ENCODE measurements around the gene METTL27.
A peak's percentile ranks its signal among the peaks of the same experiment; 100 is the strongest.
"Not testable (repeated sequence)": the region's sequence is repeated elsewhere in the genome, so short reads cannot be mapped to it uniquely, and the experiment has no call there.

METTL27 gene

DNA sequence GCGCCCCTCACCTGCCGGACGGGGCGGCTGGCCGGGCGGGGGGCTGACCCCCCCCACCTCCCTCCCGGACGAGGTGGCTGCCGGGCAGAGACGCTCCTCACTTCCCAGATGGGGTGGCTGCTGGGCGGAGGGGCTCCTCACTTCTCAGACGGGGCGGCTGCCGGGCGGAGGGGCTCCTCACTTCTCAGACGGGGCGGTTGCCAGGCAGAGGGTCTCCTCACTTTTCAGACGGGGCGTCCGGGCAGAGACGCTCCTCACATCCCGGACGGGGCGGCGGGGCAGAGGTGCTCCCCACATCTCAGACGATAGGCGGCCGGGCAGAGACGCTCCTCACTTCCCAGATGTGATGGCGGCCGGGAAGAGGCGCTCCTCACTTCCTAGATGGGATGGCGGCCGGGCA is 45.1 kb downstream of the METTL27 start:
- DNase-seq; H2BK120ac ChIP-seq (ENCODE audit: insufficient read depth, low read length, poor library complexity); H4K8ac ChIP-seq (ENCODE audit: low read depth, low read length); H3K27me3 ChIP-seq (ENCODE audit: insufficient read depth, low read length); H3K4ac ChIP-seq (ENCODE audit: low read depth, low read length); H3K14ac ChIP-seq (ENCODE audit: low read length); H4K91ac ChIP-seq (ENCODE audit: low read depth, low read length); H2BK5ac ChIP-seq (ENCODE audit: low read depth, low read length, poor library complexity); H3K18ac ChIP-seq (ENCODE audit: low read length); H3K4me2 ChIP-seq (ENCODE audit: low read length); H3K4me3 ChIP-seq (ENCODE audit: low read depth, low read length); H3K36me3 ChIP-seq (ENCODE audit: control insufficient read depth in 1 of 2, insufficient read depth in 2 of 2, low read length in 2 of 2); H3K79me2 ChIP-seq (ENCODE audit: control insufficient read depth, insufficient read depth, low read length, poor library complexity); H3K9me3 ChIP-seq (ENCODE audit: insufficient read depth, low read depth, low read length); H4K12ac ChIP-seq (ENCODE audit: low read depth, low read length); H2AFZ ChIP-seq (ENCODE audit: insufficient read depth, low read length, poor library complexity); H3K79me1 ChIP-seq (ENCODE audit: low read length); H3K27ac ChIP-seq (ENCODE audit: low read depth, low read length); H3K23ac ChIP-seq (ENCODE audit: low read length); H3K9ac ChIP-seq (ENCODE audit: low read length); H2BK12ac ChIP-seq (ENCODE audit: low read length); H2AK5ac ChIP-seq (ENCODE audit: low read length): not testable (repeated sequence)
- peaks cover 4 to 13% of the 10 kb centered on the region in 2 experiments for H3K4me1 ChIP-seq (ENCODE audit: control insufficient read depth in 1 of 2, insufficient read depth in 2 of 2, low read length in 2 of 2)
- no CpG with 5 or more reads among the region's 34 CpGs for WGBS (ENCODE audit: extremely low coverage, insufficient coverage, insufficient read length)

DNA sequence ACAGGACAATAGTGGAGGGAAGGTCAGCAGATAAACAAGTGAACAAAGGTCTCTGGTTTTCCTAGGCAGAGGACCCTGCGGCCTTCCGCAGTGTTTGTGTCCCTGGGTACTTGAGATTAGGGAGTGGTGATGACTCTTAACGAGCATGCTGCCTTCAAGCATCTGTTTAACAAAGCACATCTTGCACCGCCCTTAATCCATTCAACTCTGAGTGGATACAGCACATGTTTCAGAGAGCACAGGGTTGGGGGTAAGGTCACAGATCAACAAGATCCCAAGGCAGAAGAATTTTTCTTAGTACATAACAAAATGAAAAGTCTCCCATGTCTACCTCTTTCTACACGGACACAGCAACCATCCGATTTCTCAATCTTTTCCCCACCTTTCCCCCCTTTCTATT is 45.7 kb downstream of the METTL27 start:
- not testable (repeated sequence) for H2AK5ac ChIP-seq (ENCODE audit: low read length); H3K4me2 ChIP-seq (ENCODE audit: low read length); H3K9ac ChIP-seq (ENCODE audit: low read length); H3K18ac ChIP-seq (ENCODE audit: low read length); H4K8ac ChIP-seq (ENCODE audit: low read depth, low read length); H3K4me3 ChIP-seq (ENCODE audit: low read depth, low read length); H3K79me1 ChIP-seq (ENCODE audit: low read length); H2BK120ac ChIP-seq (ENCODE audit: insufficient read depth, low read length, poor library complexity); H2BK12ac ChIP-seq (ENCODE audit: low read length); H4K12ac ChIP-seq (ENCODE audit: low read depth, low read length); H3K4ac ChIP-seq (ENCODE audit: low read depth, low read length); H3K9me3 ChIP-seq (ENCODE audit: insufficient read depth, low read depth, low read length); H3K36me3 ChIP-seq (ENCODE audit: control insufficient read depth in 1 of 2, insufficient read depth in 2 of 2, low read length in 2 of 2); H3K23ac ChIP-seq (ENCODE audit: low read length); H2AFZ ChIP-seq (ENCODE audit: insufficient read depth, low read length, poor library complexity); H3K14ac ChIP-seq (ENCODE audit: low read length); DNase-seq; H3K27ac ChIP-seq (ENCODE audit: low read depth, low read length); H3K79me2 ChIP-seq (ENCODE audit: control insufficient read depth, insufficient read depth, low read length, poor library complexity); H3K27me3 ChIP-seq (ENCODE audit: insufficient read depth, low read length); H2BK5ac ChIP-seq (ENCODE audit: low read depth, low read length, poor library complexity); H4K91ac ChIP-seq (ENCODE audit: low read depth, low read length)
- no CpG with 5 or more reads among the region's 6 CpGs for WGBS (ENCODE audit: extremely low coverage, insufficient coverage, insufficient read length)
- peaks cover 6 to 13% of the 10 kb centered on the region in 2 experiments for H3K4me1 ChIP-seq (ENCODE audit: control insufficient read depth in 1 of 2, insufficient read depth in 2 of 2, low read length in 2 of 2)

DNA sequence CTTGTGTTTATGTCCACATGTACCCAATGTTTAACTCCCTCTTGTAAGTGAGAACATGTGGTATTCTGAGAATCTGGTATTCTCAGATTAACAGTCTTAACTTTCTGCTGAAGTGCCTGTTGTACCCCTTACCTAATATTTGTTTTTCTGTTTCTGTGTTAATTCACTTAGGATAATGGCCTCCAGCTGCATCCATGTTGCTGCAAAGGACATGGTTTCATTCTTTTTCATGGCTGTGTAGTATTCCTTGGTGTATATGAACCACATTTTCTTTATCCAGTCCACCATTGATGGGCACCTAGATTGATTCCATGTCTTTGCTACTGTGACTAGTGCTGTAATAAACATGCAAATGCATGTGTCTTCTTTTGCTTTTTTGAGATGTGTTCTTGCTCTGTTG is 47.1 kb downstream of the METTL27 start:
- H3K36me3 ChIP-seq (ENCODE audit: control insufficient read depth in 1 of 2, insufficient read depth in 2 of 2, low read length in 2 of 2); H2BK120ac ChIP-seq (ENCODE audit: insufficient read depth, low read length, poor library complexity); H2AFZ ChIP-seq (ENCODE audit: insufficient read depth, low read length, poor library complexity): not testable (repeated sequence)

DNA sequence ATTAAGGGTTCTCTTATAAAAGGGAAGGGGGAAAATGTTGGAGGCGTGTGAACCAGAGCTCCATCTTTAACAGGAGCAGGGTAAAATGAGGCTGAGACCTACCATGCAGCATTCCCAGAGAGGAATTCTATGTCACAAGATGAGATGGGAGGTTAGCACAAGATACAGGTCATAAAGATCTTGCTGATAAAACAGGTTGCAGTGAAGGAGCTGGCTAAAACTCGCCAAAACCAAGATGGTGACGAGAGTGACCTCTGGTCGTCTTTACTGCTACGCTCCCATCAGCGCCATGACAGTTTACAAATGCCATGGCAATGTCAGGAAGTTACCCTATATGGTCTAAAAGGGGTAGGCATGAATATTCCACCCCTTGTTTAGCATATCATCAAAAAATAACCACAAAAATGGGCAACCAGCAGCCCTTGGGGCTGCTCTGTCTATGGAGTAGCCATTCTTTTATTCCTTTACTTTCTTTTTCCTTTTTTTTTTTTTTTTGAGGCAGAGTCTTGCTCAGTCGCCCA is 51.1 kb downstream of the METTL27 start:
- not testable (repeated sequence) for H4K8ac ChIP-seq (ENCODE audit: low read depth, low read length); H2BK12ac ChIP-seq (ENCODE audit: low read length); H3K79me2 ChIP-seq (ENCODE audit: control insufficient read depth, insufficient read depth, low read length, poor library complexity); H4K12ac ChIP-seq (ENCODE audit: low read depth, low read length); H3K4me2 ChIP-seq (ENCODE audit: low read length); H3K9me3 ChIP-seq (ENCODE audit: insufficient read depth, low read depth, low read length); H2AK5ac ChIP-seq (ENCODE audit: low read length); H3K27ac ChIP-seq (ENCODE audit: low read depth, low read length); H3K18ac ChIP-seq (ENCODE audit: low read length); H3K23ac ChIP-seq (ENCODE audit: low read length); H3K79me1 ChIP-seq (ENCODE audit: low read length); H4K91ac ChIP-seq (ENCODE audit: low read depth, low read length); H3K4me3 ChIP-seq (ENCODE audit: low read depth, low read length); H3K4ac ChIP-seq (ENCODE audit: low read depth, low read length); H3K9ac ChIP-seq (ENCODE audit: low read length); H3K27me3 ChIP-seq (ENCODE audit: insufficient read depth, low read length); H3K14ac ChIP-seq (ENCODE audit: low read length); H2AFZ ChIP-seq (ENCODE audit: insufficient read depth, low read length, poor library complexity); H3K4me1 ChIP-seq (ENCODE audit: control insufficient read depth in 1 of 2, insufficient read depth in 2 of 2, low read length in 2 of 2); H2BK120ac ChIP-seq (ENCODE audit: insufficient read depth, low read length, poor library complexity); H3K36me3 ChIP-seq (ENCODE audit: control insufficient read depth in 1 of 2, insufficient read depth in 2 of 2, low read length in 2 of 2); H2BK5ac ChIP-seq (ENCODE audit: low read depth, low read length, poor library complexity)
- WGBS (ENCODE audit: extremely low coverage, insufficient coverage, insufficient read length) = no CpG with 5 or more reads among the region's 7 CpGs
- peak; percentile 90 to 94 for DNase-seq

More for the DNA sequence above, 47.1 kb downstream of the METTL27 start:
- not testable (repeated sequence) for H2BK5ac ChIP-seq (ENCODE audit: low read depth, low read length, poor library complexity); H4K91ac ChIP-seq (ENCODE audit: low read depth, low read length); H3K9me3 ChIP-seq (ENCODE audit: insufficient read depth, low read depth, low read length); H3K79me1 ChIP-seq (ENCODE audit: low read length); H3K14ac ChIP-seq (ENCODE audit: low read length); H3K18ac ChIP-seq (ENCODE audit: low read length); H4K8ac ChIP-seq (ENCODE audit: low read depth, low read length); H3K9ac ChIP-seq (ENCODE audit: low read length); H2AK5ac ChIP-seq (ENCODE audit: low read length); H3K4me2 ChIP-seq (ENCODE audit: low read length); H3K23ac ChIP-seq (ENCODE audit: low read length); H3K4ac ChIP-seq (ENCODE audit: low read depth, low read length); H3K27me3 ChIP-seq (ENCODE audit: insufficient read depth, low read length); H2BK12ac ChIP-seq (ENCODE audit: low read length); H3K79me2 ChIP-seq (ENCODE audit: control insufficient read depth, insufficient read depth, low read length, poor library complexity); H3K4me3 ChIP-seq (ENCODE audit: low read depth, low read length); H4K12ac ChIP-seq (ENCODE audit: low read depth, low read length); H3K27ac ChIP-seq (ENCODE audit: low read depth, low read length); DNase-seq
- peaks cover 6 to 13% of the 10 kb centered on the region in 2 experiments for H3K4me1 ChIP-seq (ENCODE audit: control insufficient read depth in 1 of 2, insufficient read depth in 2 of 2, low read length in 2 of 2)
